ENCODE results near the gene SIDT1. TPM values are rescaled to one million over a fixed set of nuclear protein-coding genes. Genes with fewer than 3 reads are reported as not detected.
"Not testable (repeated sequence)": the region's sequence is repeated elsewhere in the genome, so short reads cannot be mapped to it uniquely, and the experiment has no call there.

Gene SIDT1
- total RNA-seq, 4 donors from 2014 or later = 0.13 to 2.7 (median 0.99) TPM

- no peak overlapping the region for H3K4me3 ChIP-seq (ENCODE audit: low read depth, poor library complexity, severe bottlenecking)
- 71 to 73% methylated on average over 16 of the region's 16 CpGs for WGBS, 2 donors
- intact Hi-C loops (cut with DNase I; ENCODE audit: low total_unique reads) = no loop called here
- no peak for TF ChIP-seq CTCF (IDR thresholded peaks at IDR 0.05)
- TF ChIP-seq POLR2A (IDR thresholded peaks at IDR 0.05) = no peak
- no peak for DNase-seq (ENCODE audit: low spot score in 2 of 2)
Observed at GRCh38 chr3:113629584-113630421, 97.4 kb downstream of the SIDT1 start.

GRCh38 chr3:113630956-113631542 is 98.7 kb downstream of the SIDT1 start:
- H3K4me3 ChIP-seq (ENCODE audit: low read depth, poor library complexity, severe bottlenecking) = no peak overlapping the region
- TF ChIP-seq POLR2A (IDR thresholded peaks at IDR 0.05) = no peak
- TF ChIP-seq CTCF (IDR thresholded peaks at IDR 0.05) = no peak
- intact Hi-C loops (cut with DNase I; ENCODE audit: low total_unique reads) = no loop called here
- WGBS, 2 donors = 65 to 74% methylated on average over 3 of the region's 3 CpGs
- DNase-seq (ENCODE audit: low spot score in 2 of 2) = no peak

- WGBS, 2 donors = 88 to 90% methylated on average over 6 of the region's 6 CpGs
- intact Hi-C loops (cut with DNase I; ENCODE audit: low total_unique reads) = no loop called here
- DNase-seq (ENCODE audit: low spot score in 2 of 2) = no peak
- H3K4me3 ChIP-seq (ENCODE audit: low read depth, poor library complexity, severe bottlenecking) = no peak overlapping the region
- no peak for TF ChIP-seq CTCF (IDR thresholded peaks at IDR 0.05)
- no peak for TF ChIP-seq POLR2A (IDR thresholded peaks at IDR 0.05)
Observed at GRCh38 chr3:113631573-113631972, 99.2 kb downstream of the SIDT1 start.

GRCh38 chr3:113634782-113635474 is 102.6 kb downstream of the SIDT1 start:
- H3K4me3 ChIP-seq (ENCODE audit: low read depth, poor library complexity, severe bottlenecking) = no peak overlapping the region
- TF ChIP-seq CTCF (IDR thresholded peaks at IDR 0.05) (no peak), POLR2A (IDR thresholded peaks at IDR 0.05) (no peak)
- no peak for DNase-seq (ENCODE audit: low spot score in 2 of 2)
- WGBS, 2 donors = 74 to 77% methylated on average over 8 of the region's 8 CpGs
- intact Hi-C loops (cut with DNase I; ENCODE audit: low total_unique reads) = no loop called here

GRCh38 chr3:113636034-113636433 is 103.7 kb downstream of the SIDT1 start:
- intact Hi-C loops (cut with DNase I; ENCODE audit: low total_unique reads); H3K4me3 ChIP-seq (ENCODE audit: low read depth, poor library complexity, severe bottlenecking); DNase-seq (ENCODE audit: low spot score in 2 of 2): not testable (repeated sequence)
- WGBS, 2 donors = 88 to 90% methylated on average over 7 of the region's 7 CpGs

- no peak for DNase-seq (ENCODE audit: low spot score in 2 of 2)
- intact Hi-C loops (cut with DNase I; ENCODE audit: low total_unique reads) = no loop called here
- no peak for TF ChIP-seq CTCF (IDR thresholded peaks at IDR 0.05)
- no peak for TF ChIP-seq POLR2A (IDR thresholded peaks at IDR 0.05)
- H3K4me3 ChIP-seq (ENCODE audit: low read depth, poor library complexity, severe bottlenecking) = no peak overlapping the region
- WGBS, 2 donors = 93% methylated on average over 14 of the region's 14 CpGs
Observed at GRCh38 chr3:113637756-113638155, 105.4 kb downstream of the SIDT1 start.
